Psoas muscle (tissue), 8 donors: ENCODE measurements around the gene GPR137C. TPM values are rescaled to one million over a fixed set of nuclear protein-coding genes. Genes with fewer than 3 reads are reported as not detected.

ENCODE experiments used
- ATAC-seq, 4 donors: fragments of 200-7000 bp; cut with Tn5 transposase; one replicate each; pipeline ENCODE4 v1.9.1; 2020; ENCODE audit warnings: moderate library complexity in 3 of 4, mild to moderate bottlenecking in 2 of 4
- DNase-seq, 2 donors: peaks; one replicate each; pipeline ENCODE4 v3.0.0-alpha.2; 2020
- H3K27ac ChIP-seq: fragments of 200-600 bp; one replicate; pipeline ENCODE4 v1.8.0; 2022
- H3K27me3 ChIP-seq, 3 donors: fragments of 200-600 bp in 1 of 3; one replicate each; pipeline versions ENCODE4 v1.6.1 to v1.8.0; 2013 to 2022; ENCODE audit warnings: low read length in 2 of 3, mild to moderate bottlenecking in 2 of 3, moderate library complexity in 1 of 3; ENCODE audit not compliant: insufficient read depth in 3 of 3
- H3K36me3 ChIP-seq, 2 donors: fragments of 200-600 bp in 1 of 2; one replicate each; pipeline versions ENCODE4 v1.6.1 to v1.8.0; 2013 to 2022; ENCODE audit warnings: low read depth in 1 of 2, mild to moderate bottlenecking in 1 of 2, moderate library complexity in 1 of 2; ENCODE audit not compliant: insufficient read depth in 1 of 2
- H3K4me1 ChIP-seq: fragments of 200-600 bp; one replicate; pipeline ENCODE4 v1.8.0; 2022
- H3K4me3 ChIP-seq: fragments of 200-600 bp; one replicate; pipeline ENCODE4 v1.8.0; 2022; ENCODE audit warnings: mild to moderate bottlenecking
- H3K9me3 ChIP-seq: fragments of 200-600 bp; one replicate; pipeline ENCODE4 v1.8.0; 2022
- CTCF ChIP-seq: fragments of 200-600 bp; IDR thresholded peaks from one replicate; pipeline ENCODE4 v1.8.0; 2022; ENCODE audit warnings: antibody characterized with exemption
- WGBS, 3 donors: extraction: QIAGEN DNeasy Blood & Tissue Kit; methylation state at CpG; one replicate each; pipeline versions ENCODE4 v1.1.6 to v1.1.7; 2013; 5-methylcytosine and 5-hydroxymethylcytosine counted together
- intact Hi-C, 2 donors: fragments of 100-400 bp; cut with DNase I; formaldehyde crosslinking; loops; one replicate each; pipeline versions ENCODE4 v1.11.0 to v1.14.2; 2022
- polyA plus RNA-seq, 3 donors: library from polyadenylated mRNA; stranded (reverse); fragments of 200-250 nt; gene quantifications; one replicate each; pipeline ENCODE4 v1.2.3, GENCODE V29; 2013
- total RNA-seq, 4 donors: library from RNA; stranded (reverse); fragmentation: NEBNext Ultra II Directional in 2 of 4; extraction: Animal tissue kit (Norgen Biotek cat#: 25700) in 2 of 4; gene quantifications; one replicate each; pipeline versions ENCODE4 v1.2.1 to v1.2.4, GENCODE V29; 2021 to 2023
- donor health status: healthy with polysubstance abuse.
- donor health status: DM: no; HTN: no; CAD: no; lungs with moderate emphysema.
- donor health status: Bipolar disorder and iron deficiency.
- donor health status: healthy.
- donor health status: DM: yes; HTN: yes; CAD: no.
- donor health status: DM: no; HTN: no; CAD: no.
- donor health status: DM: no; HTN: no; CAD: no.
- donor health status: DM: yes; HTN: yes; CAD: no.

Gene GPR137C
- total and polyA plus RNA-seq, 7 donors = 0.13 to 1.6 (median 0.32) TPM

GRCh38 chr14:52650774-52651173 is 98.1 kb downstream of the GPR137C start:
- H3K36me3 ChIP-seq = peaks cover 0 to 85% of the 10 kb centered on the region in 2 donors
- intact Hi-C loops = no loop called here
- no peak overlapping the region for H3K27ac ChIP-seq
- H3K27me3 ChIP-seq = no peaks in the 10 kb centered on the region
- no peaks in the 10 kb centered on the region for H3K4me1 ChIP-seq
- 60 to 77% (median 76%) methylated on average over 6 of the region's 6 CpGs for WGBS, 3 donors
- no peaks in the 10 kb centered on the region for H3K9me3 ChIP-seq
- H3K4me3 ChIP-seq = no peak overlapping the region
- TF ChIP-seq CTCF = no peak
- ATAC-seq = peak in 2 of 4 donors; percentile 30 to 43
- no peak for DNase-seq

GRCh38 chr14:52656905-52657304 is 104.3 kb downstream of the GPR137C start:
- ATAC-seq (no peak), DNase-seq (no peak)
- H3K36me3 ChIP-seq = peaks cover 0 to 76% of the 10 kb centered on the region in 2 donors
- no peak overlapping the region for H3K4me3 ChIP-seq
- no peaks in the 10 kb centered on the region for H3K27me3 ChIP-seq
- no peak overlapping the region for H3K27ac ChIP-seq
- no peak for TF ChIP-seq CTCF
- H3K4me1 ChIP-seq = no peaks in the 10 kb centered on the region
- intact Hi-C loops = no loop called here
- H3K9me3 ChIP-seq = no peaks in the 10 kb centered on the region

- no peak for DNase-seq
- H3K4me1 ChIP-seq = no peaks in the 10 kb centered on the region
- H3K9me3 ChIP-seq = no peaks in the 10 kb centered on the region
- intact Hi-C loops = no loop called here
- H3K36me3 ChIP-seq = peaks cover 0 to 62% of the 10 kb centered on the region in 2 donors
- no peaks in the 10 kb centered on the region for H3K27me3 ChIP-seq
- no peak for TF ChIP-seq CTCF
- ATAC-seq = no peak
- H3K27ac ChIP-seq = no peak overlapping the region
- H3K4me3 ChIP-seq = no peak overlapping the region
These were observed 107.7 kb downstream of the GPR137C start for GRCh38 chr14:52660325-52660724.

GRCh38 chr14:52660832-52661231 is 108.2 kb downstream of the GPR137C start:
- Histone ChIP-seq H3K9me3 (no peaks in the 10 kb centered on the region), H3K36me3 (peaks cover 0 to 62% of the 10 kb centered on the region in 2 donors), H3K4me3 (no peak overlapping the region), H3K4me1 (no peaks in the 10 kb centered on the region), H3K27ac (no peak overlapping the region), H3K27me3 (no peaks in the 10 kb centered on the region)
- no peak for ATAC-seq
- 85 to 96% (median 88%) methylated on average over 1 of the region's 1 CpG for WGBS, 3 donors
- intact Hi-C loops = no loop called here
- DNase-seq = no peak
- TF ChIP-seq CTCF = no peak

- WGBS, 3 donors = 95 to 99% (median 96%) methylated on average over 2 of the region's 2 CpGs
- TF ChIP-seq CTCF = no peak
- Histone ChIP-seq H3K27me3 (no peaks in the 10 kb centered on the region), H3K4me3 (no peak overlapping the region), H3K36me3 (peaks cover 0 to 62% of the 10 kb centered on the region in 2 donors), H3K9me3 (no peaks in the 10 kb centered on the region), H3K27ac (no peak overlapping the region), H3K4me1 (no peaks in the 10 kb centered on the region)
- no peak for DNase-seq
- no peak for ATAC-seq
- intact Hi-C loops = no loop called here
These were observed 108.7 kb downstream of the GPR137C start for GRCh38 chr14:52661314-52661713.
